IMR-90 (cell line): ENCODE results near the gene DNAJC6. TPM values are rescaled to one million over a fixed set of nuclear protein-coding genes. Genes with fewer than 3 reads are reported as not detected.

ENCODE experiments used
- ATAC-seq: fragments of 200-7000 bp; cut with Tn5 transposase; 2 replicates; pipeline ENCODE4 v1.9.1; 2020; ENCODE audit warnings: low read depth, mild to moderate bottlenecking, moderate library complexity
- BruUV-seq: library from RNA; stranded (reverse); fragments of 400-500 nt; replicated peaks from 2 replicates; lab custom pipeline; 2021; lab: Mats Ljungman, UMichigan
- CTCF ChIA-PET: fragments of 300-600 bp; formaldehyde crosslinking; extraction: SDS; loops from one replicate; lab custom pipeline; 2021; ENCODE audit warnings: antibody characterized with exemption; lab: Yijun Ruan, JAX
- POLR2A ChIA-PET: fragments of 300-600 bp; sonication (Branson Sonifier 250); formaldehyde crosslinking; loops from one replicate; lab custom pipeline; 2022; ENCODE audit warnings: antibody characterized with exemption; ENCODE audit not compliant: unreplicated experiment; lab: Charles Lee
- DNase-seq: peaks from one replicate; pipeline ENCODE4 v3.0.0; 2013
- H2AFZ ChIP-seq: replicated peaks from 2 replicates; pipeline ENCODE3; 2013; ENCODE audit warnings: low read length, mild to moderate bottlenecking; ENCODE audit not compliant: poor library complexity
- H2AK5ac ChIP-seq: 2 replicates; pipeline ENCODE4 v1.6.1; 2013; ENCODE audit warnings: low read depth, low read length, inconsistent platforms
- H2AK9ac ChIP-seq: replicated peaks from 2 replicates; pipeline ENCODE3; 2013; ENCODE audit warnings: mild to moderate bottlenecking, low read depth, low read length, moderate library complexity; ENCODE audit not compliant: poor library complexity
- H2BK120ac ChIP-seq: 2 replicates; pipeline ENCODE4 v1.6.1; 2013; ENCODE audit warnings: low read depth, low read length, inconsistent platforms
- H2BK15ac ChIP-seq: 3 replicates; pipeline ENCODE4 v1.6.1; 2013; ENCODE audit warnings: low read depth, low read length, inconsistent platforms
- H2BK20ac ChIP-seq: 2 replicates; pipeline ENCODE4 v1.6.1; 2013; ENCODE audit warnings: low read depth, mild to moderate bottlenecking, inconsistent platforms, low read length, moderate library complexity
- H2BK5ac ChIP-seq: 2 replicates; pipeline ENCODE4 v1.6.1; 2013; ENCODE audit warnings: mild to moderate bottlenecking, low read depth, low read length, inconsistent platforms; ENCODE audit not compliant: poor library complexity, severe bottlenecking
- H3K14ac ChIP-seq: replicated peaks from 2 replicates; pipeline ENCODE4 v1.6.1; 2013; ENCODE audit warnings: low read depth, low read length, inconsistent platforms
- H3K18ac ChIP-seq: 2 replicates; pipeline ENCODE4 v1.6.1; 2013; ENCODE audit warnings: low read depth, low read length, control low read depth
- H3K23ac ChIP-seq: 2 replicates; pipeline ENCODE4 v1.6.1; 2013; ENCODE audit warnings: low read depth, low read length, inconsistent platforms
- H3K27ac ChIP-seq: 2 replicates; pipeline ENCODE4 v1.5.1; 2013; ENCODE audit warnings: mild to moderate bottlenecking, control low read depth, low read length; ENCODE audit not compliant: insufficient read depth
- H3K27me3 ChIP-seq: 2 replicates; pipeline ENCODE4 v1.6.1; 2013; ENCODE audit warnings: low read length; ENCODE audit not compliant: control insufficient read depth, insufficient read depth
- H3K36me3 ChIP-seq: 2 replicates; pipeline ENCODE4 v1.6.1; 2013; ENCODE audit warnings: low read length, mixed read lengths; ENCODE audit not compliant: control insufficient read depth, insufficient read depth
- H3K4ac ChIP-seq: 2 replicates; pipeline ENCODE4 v1.6.1; 2013; ENCODE audit warnings: low read depth, low read length, inconsistent platforms
- H3K4me1 ChIP-seq: 2 replicates; pipeline ENCODE4 v1.6.1; 2013; ENCODE audit warnings: low read length, mixed read lengths; ENCODE audit not compliant: control insufficient read depth, insufficient read depth
- H3K4me2 ChIP-seq: 2 replicates; pipeline ENCODE4 v1.6.1; 2013; ENCODE audit warnings: low read depth, mild to moderate bottlenecking, control low read depth, low read length, moderate library complexity
- H3K4me3 ChIP-seq: 2 replicates; pipeline ENCODE4 v1.5.1; 2013; ENCODE audit warnings: low read depth, mild to moderate bottlenecking, control low read depth, low read length, moderate library complexity; ENCODE audit not compliant: insufficient read depth
- H3K56ac ChIP-seq: 2 replicates; pipeline ENCODE4 v1.6.1; 2013; ENCODE audit warnings: low read length, inconsistent platforms; ENCODE audit not compliant: insufficient read depth; ENCODE audit errors: extremely low read depth
- H3K79me1 ChIP-seq, 2 experiments: 2 replicates each; pipeline ENCODE4 v1.6.1; 2013; ENCODE audit warnings: low read length in 2 of 2, inconsistent platforms in 1 of 2, low read depth in 1 of 2
- H3K9ac ChIP-seq: 2 replicates; pipeline ENCODE4 v1.6.1; 2013; ENCODE audit warnings: low read depth, low read length, control low read depth
- H3K9me1 ChIP-seq: 2 replicates; pipeline ENCODE4 v1.6.1; 2013; ENCODE audit warnings: low read length, inconsistent platforms; ENCODE audit not compliant: insufficient read depth
- H3K9me3 ChIP-seq: 2 replicates; pipeline ENCODE4 v1.6.1; 2013; ENCODE audit warnings: low read length; ENCODE audit not compliant: control insufficient read depth, insufficient read depth
- H4K20me1 ChIP-seq: 2 replicates; pipeline ENCODE4 v1.6.1; 2013; ENCODE audit warnings: low read length, inconsistent platforms; ENCODE audit not compliant: insufficient read depth
- H4K5ac ChIP-seq: 2 replicates; pipeline ENCODE4 v1.6.1; 2013; ENCODE audit warnings: mild to moderate bottlenecking, low read depth, low read length, control low read depth
- H4K8ac ChIP-seq, 2 experiments: 2 replicates each; pipeline ENCODE4 v1.6.1; 2013; ENCODE audit warnings: low read depth in 2 of 2, low read length in 2 of 2, control low read depth in 1 of 2, inconsistent platforms in 1 of 2
- H4K91ac ChIP-seq: 2 replicates; pipeline ENCODE4 v1.6.1; 2013; ENCODE audit warnings: low read depth, low read length, inconsistent platforms; ENCODE audit not compliant: insufficient read depth
- BHLHE40 ChIP-seq: fragments of 150-350 bp; IDR thresholded peaks from 2 replicates; pipeline ENCODE4 v1.6.1; 2016; ENCODE audit warnings: mild to moderate bottlenecking, low read depth, low read length
- CEBPB ChIP-seq: IDR thresholded peaks from 2 replicates; pipeline ENCODE4 v1.6.1; 2012; ENCODE audit warnings: low read depth, low read length, improper control_type of control experiment
- CHD1 ChIP-seq: IDR thresholded peaks from 2 replicates; pipeline ENCODE4 v1.6.1; 2012; ENCODE audit warnings: low read depth, low read length, improper control_type of control experiment
- CTCF ChIP-seq: conservative IDR thresholded peaks from 2 replicates; pipeline ENCODE4 v1.5.1; 2012; ENCODE audit warnings: mild to moderate bottlenecking, low read depth, low read length, improper control_type of control experiment
- POLR2A ChIP-seq: IDR thresholded peaks from 2 replicates; pipeline ENCODE4 v1.6.1; 2012; ENCODE audit warnings: mild to moderate bottlenecking, low read depth, low read length
- RAD21 ChIP-seq: IDR thresholded peaks from 2 replicates; pipeline ENCODE4 v1.6.1; 2012; ENCODE audit warnings: low read length, improper control_type of control experiment
- RFX5 ChIP-seq: IDR thresholded peaks from 2 replicates; pipeline ENCODE4 v1.8.0; 2012; ENCODE audit warnings: low read depth, mild to moderate bottlenecking, low read length, moderate library complexity
- SMC3 ChIP-seq: fragments of 150-350 bp; IDR thresholded peaks from 2 replicates; pipeline ENCODE4 v1.6.1; 2016; ENCODE audit warnings: low read depth, mild to moderate bottlenecking, antibody characterized with exemption, low read length, moderate library complexity
- USF2 ChIP-seq: fragments of 150-350 bp; IDR thresholded peaks from 2 replicates; pipeline ENCODE4 v1.6.1; 2017; ENCODE audit warnings: mild to moderate bottlenecking, antibody characterized with exemption, low read length, low read depth
- WGBS, 2 experiments: methylation state at CpG; one replicate each; pipeline versions ENCODE4 v1.1.5 to v1.1.7; 2013; ENCODE audit warnings: missing lambda C conversion rate in 2 of 2; ENCODE audit not compliant: insufficient read length in 1 of 2; ENCODE audit errors: extremely low coverage in 2 of 2; 5-methylcytosine and 5-hydroxymethylcytosine counted together
- dilution Hi-C: fragments of 300-500 bp; cut with HindIII; formaldehyde crosslinking; loops from one replicate; pipeline ENCODE4 v1.14.3; 2018; ENCODE audit warnings: low sequenced_read_pairs; ENCODE audit not compliant: unreplicated experiment
- in situ Hi-C: fragments of 300-500 bp; cut with MboI; formaldehyde crosslinking; loops from 3 replicates; pipeline ENCODE4 v1.14.3; 2019; ENCODE audit warnings: low sequenced_read_pairs, inconsistent platforms, mixed read lengths
- intact Hi-C: fragments of 100-400 bp; cut with micrococcal nuclease; formaldehyde crosslinking; loops from 2 replicates; pipeline ENCODE4 v1.10.0; 2022
- polyA plus RNA-seq, 3 experiments: library from polyadenylated mRNA; depleted of rRNA; stranded (reverse); fragments of >200 nt; gene quantifications; 2 replicates each; pipeline ENCODE4 v1.2.3, GENCODE V29; 2012; ENCODE audit warnings: low replicate concordance in 1 of 3
- total RNA-seq: library from RNA; depleted of rRNA; stranded (reverse); fragments of >200 nt; gene quantifications from 2 replicates; pipeline ENCODE4 v1.2.3, GENCODE V29; 2012

The DNAJC6 gene
- total and polyA plus RNA-seq, 2 of the 4 experiments (the other 2 are of a cell fraction) = 0.05 to 0.18 TPM

DNA sequence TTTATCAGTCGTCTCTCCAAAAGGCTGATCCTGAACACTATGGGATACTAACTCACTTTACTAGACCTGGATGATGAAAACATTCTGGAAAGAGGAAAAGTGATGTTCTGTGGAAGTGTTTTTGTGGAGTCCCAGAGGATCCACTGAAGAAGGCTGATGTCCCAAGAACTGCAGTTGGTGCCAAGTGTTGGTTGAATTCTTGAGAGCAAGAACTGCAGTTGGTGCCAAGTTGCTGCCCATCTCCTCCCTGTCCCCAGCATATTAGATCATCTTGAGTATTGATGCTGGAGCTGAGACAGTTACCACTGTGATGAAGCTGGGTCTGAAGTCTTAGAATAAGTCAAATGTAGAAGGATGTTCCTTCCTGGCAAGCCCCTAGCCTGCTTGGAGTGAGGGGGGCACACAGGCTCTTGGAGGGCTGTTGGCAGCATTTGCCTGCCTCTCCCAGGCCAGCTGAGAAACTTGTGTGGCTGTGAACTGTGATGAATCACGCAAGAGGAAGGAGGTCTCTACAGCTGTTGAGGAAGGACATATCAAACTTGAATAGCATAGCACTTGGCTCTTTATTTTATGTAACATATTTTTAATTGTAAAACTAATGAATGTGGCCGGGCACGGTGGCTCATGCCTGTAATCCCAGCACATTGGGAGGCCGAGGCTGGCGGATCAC is 48.1 kb downstream of the DNAJC6 start:
- no peak overlapping the region for H2AK5ac ChIP-seq
- TF ChIP-seq BHLHE40 (no peak), CEBPB (no peak), RFX5 (no peak), CTCF (no peak), USF2 (no peak), POLR2A (no peak), RAD21 (no peak), SMC3 (no peak), CHD1 (no peak)

More for the DNA sequence above, 48.1 kb downstream of the DNAJC6 start:
- H2AFZ ChIP-seq = no peak overlapping the region
- H4K20me1 ChIP-seq = no peaks in the 10 kb centered on the region
- ChIA-PET POLR2A (no interaction called here), CTCF (no interaction called here)
- H3K14ac ChIP-seq = no peak overlapping the region
- no peak overlapping the region for H2AK9ac ChIP-seq
- in situ Hi-C loops = no loop called here
- no peak overlapping the region for H3K23ac ChIP-seq
- no peak overlapping the region for H3K4me2 ChIP-seq
- no peaks in the 10 kb centered on the region for H3K79me1 ChIP-seq
- H2BK5ac ChIP-seq = no peak overlapping the region
- WGBS, 2 experiments = no CpG with 5 or more reads among the region's 6 CpGs
- H2BK120ac ChIP-seq = no peak overlapping the region
- no TSS peak for BruUV-seq
- no peak overlapping the region for H4K91ac ChIP-seq
- no peaks in the 10 kb centered on the region for H3K4me1 ChIP-seq
- H3K9me3 ChIP-seq = no peaks in the 10 kb centered on the region
- H4K5ac ChIP-seq = no peak overlapping the region
- intact Hi-C loops = no loop called here
- H3K9me1 ChIP-seq = no peaks in the 10 kb centered on the region
- DNase-seq (no peak), ATAC-seq (no peak)
- no peaks in the 10 kb centered on the region for H3K27me3 ChIP-seq
- dilution Hi-C loops = no loop called here
- no peak overlapping the region for H4K8ac ChIP-seq
- no peak overlapping the region for H2BK20ac ChIP-seq
- H3K56ac ChIP-seq = no peak overlapping the region
- H2BK15ac ChIP-seq = no peak overlapping the region
- no peak overlapping the region for H3K4ac ChIP-seq
- H3K36me3 ChIP-seq = no peaks in the 10 kb centered on the region
- H3K18ac ChIP-seq = no peak overlapping the region
- H3K4me3 ChIP-seq = no peak overlapping the region
- no peak overlapping the region for H3K9ac ChIP-seq
- H3K27ac ChIP-seq = no peak overlapping the region
